GM10847 (cell line): ENCODE data around the gene ID3.

ENCODE experiments used
- POLR2A ChIP-seq: IDR thresholded peaks from 2 replicates; pipeline ENCODE4 v1.6.1; 2011; ENCODE audit not compliant: insufficient read length; ENCODE audit errors: extremely low read depth

ID3 gene

GRCh38 chr1:23576338-23577055, 17.2 kb upstream of the ID3 start:
- TF ChIP-seq POLR2A = no peak

GRCh38 chr1:23575226-23575810, 16.0 kb upstream of the ID3 start:
- TF ChIP-seq POLR2A = no peak

- no peak for TF ChIP-seq POLR2A
Measured at GRCh38 chr1:23574265-23574754, 15.0 kb upstream of the ID3 start.

- TF ChIP-seq POLR2A = no peak
Measured at GRCh38 chr1:23573574-23574182, 14.4 kb upstream of the ID3 start.

GRCh38 chr1:23571465-23571864, 12.2 kb upstream of the ID3 start:
- no peak for TF ChIP-seq POLR2A

GRCh38 chr1:23570001-23570691, 10.8 kb upstream of the ID3 start:
- TF ChIP-seq POLR2A = no peak

- TF ChIP-seq POLR2A = no peak
Measured at GRCh38 chr1:23568608-23569383, 9.5 kb upstream of the ID3 start.

- TF ChIP-seq POLR2A = no peak
Measured at GRCh38 chr1:23567996-23568607, 8.8 kb upstream of the ID3 start.

- TF ChIP-seq POLR2A = no peak
Measured at GRCh38 chr1:23567629-23567995, 8.3 kb upstream of the ID3 start.

GRCh38 chr1:23566304-23566703, 7.0 kb upstream of the ID3 start:
- no peak for TF ChIP-seq POLR2A

GRCh38 chr1:23565776-23566175, 6.5 kb upstream of the ID3 start:
- no peak for TF ChIP-seq POLR2A

GRCh38 chr1:23564529-23565122, 5.3 kb upstream of the ID3 start:
- TF ChIP-seq POLR2A = no peak

GRCh38 chr1:23563755-23564374, 4.6 kb upstream of the ID3 start:
- no peak for TF ChIP-seq POLR2A

GRCh38 chr1:23563003-23563402, 3.7 kb upstream of the ID3 start:
- TF ChIP-seq POLR2A = no peak
